Liver (tissue), 9 donors: Measurements from ENCODE around the gene SGK1. TPM values are rescaled to one million over a fixed set of nuclear protein-coding genes. Genes with fewer than 3 reads are reported as not detected.
A peak's percentile ranks its signal among the peaks of the same experiment; 100 is the strongest.

Experiments used
- DNase-seq: peaks from one replicate; pipeline ENCODE4 v3.0.0-alpha.2; 2017; ENCODE audit warnings: low spot score
- H3K27ac ChIP-seq, 2 donors: one replicate each; pipeline ENCODE4 v1.7.0; 2013; ENCODE audit warnings: inconsistent platforms in 2 of 2, low read length in 2 of 2, control low read depth in 1 of 2, low read depth in 1 of 2, mild to moderate bottlenecking in 1 of 2
- H3K27me3 ChIP-seq, 4 donors: one replicate each; pipeline versions ENCODE4 v1.6.1 to v1.7.0; 2013; ENCODE audit warnings: low read length in 3 of 4, inconsistent platforms in 1 of 4, mild to moderate bottlenecking in 1 of 4, moderate library complexity in 1 of 4; ENCODE audit not compliant: control insufficient read depth in 4 of 4, insufficient read depth in 4 of 4
- H3K36me3 ChIP-seq, 4 donors: one replicate each; pipeline versions ENCODE4 v1.6.1 to v1.7.0; 2013; ENCODE audit warnings: low read length in 3 of 4, mild to moderate bottlenecking in 3 of 4, low read depth in 1 of 4, moderate library complexity in 1 of 4; ENCODE audit not compliant: control insufficient read depth in 4 of 4, insufficient read depth in 3 of 4
- H3K4me1 ChIP-seq, 4 donors: one replicate each; pipeline versions ENCODE4 v1.6.1 to v1.7.0; 2013; ENCODE audit warnings: low read length in 3 of 4, mild to moderate bottlenecking in 3 of 4, moderate library complexity in 1 of 4; ENCODE audit not compliant: control insufficient read depth in 4 of 4, insufficient read depth in 4 of 4
- H3K4me3 ChIP-seq, 3 donors: one replicate each; pipeline versions ENCODE4 v1.6.1 to v1.7.0; 2013; ENCODE audit warnings: low read length in 3 of 3, control low read depth in 1 of 3, low read depth in 1 of 3, mild to moderate bottlenecking in 1 of 3
- H3K9ac ChIP-seq, 2 donors: one replicate each; pipeline ENCODE4 v1.7.0; 2013; ENCODE audit warnings: low read length in 2 of 2, mild to moderate bottlenecking in 2 of 2, moderate library complexity in 2 of 2, control low read depth in 1 of 2, low read depth in 1 of 2
- H3K9me3 ChIP-seq, 4 donors: one replicate each; pipeline versions ENCODE4 v1.6.1 to v1.7.0; 2013; ENCODE audit warnings: low read length in 3 of 4; ENCODE audit not compliant: control insufficient read depth in 4 of 4
- GABPA ChIP-seq, 2 donors: IDR thresholded peaks in 1 of 2; conservative IDR thresholded peaks in 1 of 2; 2 replicates each; pipeline ENCODE4 v1.6.1; 2016; ENCODE audit warnings: antibody characterized with exemption in 2 of 2, mild to moderate bottlenecking in 1 of 2, moderate library complexity in 1 of 2
- HNF4G ChIP-seq: IDR thresholded peaks from 2 replicates; pipeline ENCODE4 v1.6.1; 2016; ENCODE audit warnings: antibody characterized with exemption
- NR2F2 ChIP-seq: IDR thresholded peaks from 2 replicates; pipeline ENCODE4 v1.6.1; 2016; ENCODE audit warnings: antibody characterized with exemption
- RAD21 ChIP-seq, 2 donors: IDR thresholded peaks; 2 replicates each; pipeline ENCODE4 v1.6.1; 2016; ENCODE audit warnings: antibody characterized with exemption in 2 of 2, mild to moderate bottlenecking in 2 of 2
- SP1 ChIP-seq: IDR thresholded peaks from 2 replicates; pipeline ENCODE4 v1.6.1; 2018; ENCODE audit warnings: antibody characterized with exemption, mild to moderate bottlenecking
- YY1 ChIP-seq: IDR thresholded peaks from 2 replicates; pipeline ENCODE4 v1.6.1; 2016; ENCODE audit warnings: antibody characterized with exemption, mild to moderate bottlenecking
- ZBTB33 ChIP-seq: IDR thresholded peaks from 2 replicates; pipeline ENCODE4 v1.6.1; 2016; ENCODE audit warnings: antibody characterized with exemption
- WGBS: extraction: QIAGEN DNeasy Blood & Tissue Kit; methylation state at CpG from one replicate; pipeline ENCODE4 v1.1.7; 2013; 5-methylcytosine and 5-hydroxymethylcytosine counted together
- polyA plus RNA-seq, 2 donors: library from polyadenylated mRNA; stranded (reverse) in 1 of 2; unstranded in 1 of 2; fragments of 200-250 nt in 1 of 2; fragments of >200 nt in 1 of 2; fragmentation: Nextera tagmentation in 1 of 2; extraction: Ambion mirVana in 1 of 2; gene quantifications; one replicate each; pipeline versions ENCODE4 v1.2.1 to v1.2.3, GENCODE V29; 2013 to 2015
- total RNA-seq, 2 donors: library from RNA; depleted of rRNA; stranded (reverse); fragments of >200 nt; gene quantifications; one replicate each; pipeline ENCODE4 v1.2.3, GENCODE V29; 2014
- TF ChIP-seq, protein P1 (sequence below): fragments of 150-350 bp; IDR thresholded peaks from 2 replicates; pipeline ENCODE4 v1.5.1; 2017; ENCODE audit warnings: improper control_type of control experiment, low read depth, low read length; ENCODE audit not compliant: missing input control
- donor health status: healthy.
- donor health status: healthy.
- donor health status: healthy.
- donor health status: healthy.
- donor health status: healthy.

Gene SGK1
- total and polyA plus RNA-seq, 4 donors = 28.0 to 113 (median 35.4) TPM

DNA sequence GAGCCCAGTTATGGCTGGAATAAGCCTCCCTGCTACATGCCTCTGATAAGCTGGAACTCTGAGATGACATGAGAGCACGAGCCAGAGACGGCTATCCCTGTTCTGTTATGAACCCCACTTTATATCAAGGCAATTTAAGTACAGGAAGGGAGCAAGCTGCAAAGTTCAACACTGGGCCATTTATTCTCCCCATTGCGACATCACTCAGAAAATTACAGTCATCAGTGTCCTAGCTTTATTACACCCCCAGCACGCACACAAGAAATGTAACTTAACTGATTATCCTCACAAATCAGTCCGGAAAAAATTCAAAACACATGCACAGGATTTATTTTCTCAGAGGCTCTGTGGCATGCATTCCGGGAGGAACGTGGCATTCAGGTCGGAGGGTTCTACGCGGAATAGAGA is 140.2 kb downstream of the SGK1 start:
- Histone ChIP-seq H3K4me1 (peaks cover 0 to 16% (median 4%) of the 10 kb centered on the region in 4 donors), H3K4me3 (peak overlapping the region; percentile 28 to 64 (median 33)), H3K27me3 (no peaks in the 10 kb centered on the region), H3K27ac (peak overlapping the region; percentile 58 to 69), H3K36me3 (peaks cover 0 to 6% (median 2%) of the 10 kb centered on the region in 4 donors), H3K9ac (peak overlapping the region; percentile 53 to 64), H3K9me3 (no peaks in the 10 kb centered on the region)
- TF ChIP-seq HNF4G (no peak), NR2F2 (no peak), YY1 (peak; percentile 4)
- TF ChIP-seq, protein P1, sequence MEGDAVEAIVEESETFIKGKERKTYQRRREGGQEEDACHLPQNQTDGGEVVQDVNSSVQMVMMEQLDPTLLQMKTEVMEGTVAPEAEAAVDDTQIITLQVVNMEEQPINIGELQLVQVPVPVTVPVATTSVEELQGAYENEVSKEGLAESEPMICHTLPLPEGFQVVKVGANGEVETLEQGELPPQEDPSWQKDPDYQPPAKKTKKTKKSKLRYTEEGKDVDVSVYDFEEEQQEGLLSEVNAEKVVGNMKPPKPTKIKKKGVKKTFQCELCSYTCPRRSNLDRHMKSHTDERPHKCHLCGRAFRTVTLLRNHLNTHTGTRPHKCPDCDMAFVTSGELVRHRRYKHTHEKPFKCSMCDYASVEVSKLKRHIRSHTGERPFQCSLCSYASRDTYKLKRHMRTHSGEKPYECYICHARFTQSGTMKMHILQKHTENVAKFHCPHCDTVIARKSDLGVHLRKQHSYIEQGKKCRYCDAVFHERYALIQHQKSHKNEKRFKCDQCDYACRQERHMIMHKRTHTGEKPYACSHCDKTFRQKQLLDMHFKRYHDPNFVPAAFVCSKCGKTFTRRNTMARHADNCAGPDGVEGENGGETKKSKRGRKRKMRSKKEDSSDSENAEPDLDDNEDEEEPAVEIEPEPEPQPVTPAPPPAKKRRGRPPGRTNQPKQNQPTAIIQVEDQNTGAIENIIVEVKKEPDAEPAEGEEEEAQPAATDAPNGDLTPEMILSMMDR = no peak
- DNase-seq = no peak
- 49% methylated on average over 10 of the region's 10 CpGs for WGBS

DNA sequence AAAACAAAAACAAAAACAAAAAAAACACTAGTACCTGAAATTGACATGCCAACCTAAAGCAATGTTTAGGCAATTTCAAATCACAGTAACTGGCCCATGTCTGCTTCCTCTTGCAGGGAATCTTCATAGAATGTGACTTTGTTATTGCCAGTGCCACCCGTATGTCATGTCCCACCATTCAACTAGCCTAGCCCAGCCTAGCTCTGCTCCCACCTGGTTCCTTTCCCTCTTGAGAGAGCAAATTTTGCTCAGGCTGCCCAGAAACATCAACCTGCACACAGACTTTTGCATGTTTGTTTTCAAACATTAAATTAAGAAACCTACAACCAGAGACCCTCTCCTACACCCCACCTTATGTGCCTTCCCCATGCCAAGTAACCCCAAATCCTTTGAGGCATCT is 140.7 kb downstream of the SGK1 start:
- Histone ChIP-seq H3K9me3 (no peaks in the 10 kb centered on the region), H3K27me3 (no peaks in the 10 kb centered on the region), H3K27ac (peak overlapping the region; percentile 58 to 69), H3K36me3 (peaks cover 2 to 11% (median 7%) of the 10 kb centered on the region in 4 donors), H3K4me3 (no peak overlapping the region), H3K9ac (no peak overlapping the region), H3K4me1 (peaks cover 0 to 18% (median 4%) of the 10 kb centered on the region in 4 donors)
- DNase-seq = no peak
- TF ChIP-seq SP1 (no peak), ZBTB33 (no peak)
- WGBS = 91% methylated on average over 1 of the region's 1 CpG

- Histone ChIP-seq H3K4me3 (peak overlapping the region; percentile 38 to 89 (median 70)), H3K4me1 (peaks cover 0 to 25% (median 6%) of the 10 kb centered on the region in 4 donors), H3K27me3 (no peaks in the 10 kb centered on the region), H3K27ac (peak overlapping the region; percentile 96 to 98), H3K9ac (peak overlapping the region; percentile 72 to 82), H3K9me3 (no peaks in the 10 kb centered on the region), H3K36me3 (peaks cover 4 to 18% (median 15%) of the 10 kb centered on the region in 4 donors)
- TF ChIP-seq SP1 = peak; percentile 19
- TF ChIP-seq GABPA (IDR thresholded peaks at IDR 0.05 in 1 of 2, conservative IDR thresholded peaks at IDR 0.05 in 1 of 2) = no peak
- no peak for TF ChIP-seq ZBTB33
- peak in 1 of 2 donors; percentile 23 for TF ChIP-seq RAD21 (IDR thresholded peaks at IDR 0.05)
- TF ChIP-seq YY1 = peak; percentile 54
- WGBS = 27% methylated on average over 35 of the region's 35 CpGs
- DNase-seq = peak; percentile 59
These were observed 141.5 kb downstream of the SGK1 start for GRCh38 chr6:134176264-134176975.
